Thyroid gland (tissue), 4 donors: ENCODE results near the gene A1CF. TPM values are rescaled to one million over a fixed set of nuclear protein-coding genes. Genes with fewer than 3 reads are reported as not detected.
"Not testable (repeated sequence)": the region's sequence is repeated elsewhere in the genome, so short reads cannot be mapped to it uniquely, and the experiment has no call there.

Source experiments
- DNase-seq, 2 donors: peaks; one replicate each; pipeline ENCODE4 v3.0.0-alpha.2; 2019
- H3K27ac ChIP-seq, 3 donors: fragments of 200-600 bp; sonication (generic); 1 replicate in 2 of 3; 2 replicates in 1 of 3; pipeline ENCODE4 v1.5.1; 2016 to 2019; ENCODE audit warnings: mild to moderate bottlenecking in 1 of 3, moderate library complexity in 1 of 3
- H3K27me3 ChIP-seq: fragments of 200-600 bp; sonication (generic); one replicate; pipeline ENCODE4 v1.5.1; 2019
- H3K36me3 ChIP-seq, 2 donors: fragments of 200-600 bp; sonication (generic); one replicate each; pipeline ENCODE4 v1.5.1; 2016 to 2019
- H3K4me1 ChIP-seq, 2 donors: fragments of 200-600 bp; sonication (generic); one replicate each; pipeline ENCODE4 v1.5.1; 2017 to 2019
- H3K4me3 ChIP-seq, 3 donors: fragments of 200-600 bp; sonication (generic); replicated peaks in 1 of 3; 1 replicate in 2 of 3; 2 replicates in 1 of 3; pipeline ENCODE4 v1.5.1; 2016; ENCODE audit warnings: mild to moderate bottlenecking in 1 of 3
- H3K9me3 ChIP-seq: fragments of 200-600 bp; sonication (generic); one replicate; pipeline ENCODE4 v1.5.1; 2017
- POLR2A ChIP-seq, 2 donors: fragments of 450-650 bp; IDR thresholded peaks; one replicate each; pipeline ENCODE4 v1.6.1; 2017; ENCODE audit warnings: antibody characterized with exemption in 2 of 2, mild to moderate bottlenecking in 2 of 2, moderate library complexity in 1 of 2
- WGBS, 2 donors: methylation state at CpG; one replicate each; pipeline ENCODE4 v1.1.5; 2017; 5-methylcytosine and 5-hydroxymethylcytosine counted together
- intact Hi-C: fragments of 100-400 bp; cut with DNase I; formaldehyde crosslinking; loops from one replicate; pipeline ENCODE4 v1.15.1; 2023
- total RNA-seq, 4 donors: library from RNA; depleted of rRNA; stranded (reverse); fragments of >200 nt; gene quantifications; one replicate each; pipeline ENCODE4 v1.2.3, GENCODE V29; 2016
- TF ChIP-seq, protein P1 (sequence below), 6 experiments: fragments of 200-600 bp in 3 of 6; fragments of 450-650 bp in 3 of 6; sonication (generic) in 3 of 6; IDR thresholded peaks; one replicate each; pipeline ENCODE4 v1.5.1; 2016 to 2019; ENCODE audit warnings: antibody characterized with exemption in 6 of 6, mild to moderate bottlenecking in 2 of 6, inconsistent platforms in 1 of 6, moderate library complexity in 1 of 6

A1CF gene, protein sequence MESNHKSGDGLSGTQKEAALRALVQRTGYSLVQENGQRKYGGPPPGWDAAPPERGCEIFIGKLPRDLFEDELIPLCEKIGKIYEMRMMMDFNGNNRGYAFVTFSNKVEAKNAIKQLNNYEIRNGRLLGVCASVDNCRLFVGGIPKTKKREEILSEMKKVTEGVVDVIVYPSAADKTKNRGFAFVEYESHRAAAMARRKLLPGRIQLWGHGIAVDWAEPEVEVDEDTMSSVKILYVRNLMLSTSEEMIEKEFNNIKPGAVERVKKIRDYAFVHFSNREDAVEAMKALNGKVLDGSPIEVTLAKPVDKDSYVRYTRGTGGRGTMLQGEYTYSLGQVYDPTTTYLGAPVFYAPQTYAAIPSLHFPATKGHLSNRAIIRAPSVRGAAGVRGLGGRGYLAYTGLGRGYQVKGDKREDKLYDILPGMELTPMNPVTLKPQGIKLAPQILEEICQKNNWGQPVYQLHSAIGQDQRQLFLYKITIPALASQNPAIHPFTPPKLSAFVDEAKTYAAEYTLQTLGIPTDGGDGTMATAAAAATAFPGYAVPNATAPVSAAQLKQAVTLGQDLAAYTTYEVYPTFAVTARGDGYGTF
- total RNA-seq, result not detected

DNA sequence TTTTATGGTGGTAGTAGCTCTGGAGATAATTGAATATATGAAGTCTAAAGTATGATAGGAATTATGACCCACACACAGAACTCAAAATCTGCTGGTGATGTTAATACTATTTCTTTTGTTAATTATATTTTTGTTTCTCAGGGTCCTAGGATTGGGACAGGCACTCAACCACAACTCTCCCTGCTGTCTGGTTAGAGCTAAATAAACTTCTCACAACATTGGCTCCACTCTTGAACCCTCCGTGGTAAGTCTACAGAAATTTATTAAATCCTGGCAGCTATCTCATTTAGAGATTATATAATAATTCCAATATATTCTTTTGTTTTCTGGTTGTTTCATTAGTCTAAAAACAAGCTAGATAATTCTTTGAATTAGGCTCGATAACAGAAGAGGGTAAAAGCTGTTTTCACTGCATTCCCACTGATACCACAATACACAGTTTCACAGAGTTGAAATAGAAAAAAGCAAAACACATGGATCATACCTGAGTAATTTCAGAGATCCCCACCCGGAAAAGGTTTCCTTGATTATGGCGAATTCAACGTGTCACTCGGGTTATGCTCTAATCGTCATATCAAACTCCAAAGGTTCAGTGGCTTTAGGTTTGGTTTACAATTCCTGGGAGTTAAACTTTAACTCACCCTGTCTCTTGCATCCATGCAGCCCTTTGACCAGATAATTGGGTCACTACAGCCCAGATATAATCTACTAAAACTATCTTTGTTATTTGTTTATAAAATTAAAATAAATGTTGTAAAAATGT lies at the start of gene A1CF:
TSS of gene A1CF (minus strand) at position 531 of the 763 bp plus-strand sequence. CDS start 25,687 bp downstream, outside the sequence.
- Histone ChIP-seq H3K27me3 (no peaks in the 10 kb centered on the region), H3K27ac (no peak within 1 kb of the TSS), H3K4me3 (no peak within 1 kb of the TSS), H3K4me1 (no peaks in the 10 kb centered on the region), H3K9me3 (no peaks in the 10 kb centered on the region), H3K36me3 (no peaks in the 10 kb centered on the region)
- DNase-seq, result no peak
- WGBS, 2 donors, result 68 to 81% methylated on average over 7 of the region's 7 CpGs
- TF ChIP-seq, protein P1, sequence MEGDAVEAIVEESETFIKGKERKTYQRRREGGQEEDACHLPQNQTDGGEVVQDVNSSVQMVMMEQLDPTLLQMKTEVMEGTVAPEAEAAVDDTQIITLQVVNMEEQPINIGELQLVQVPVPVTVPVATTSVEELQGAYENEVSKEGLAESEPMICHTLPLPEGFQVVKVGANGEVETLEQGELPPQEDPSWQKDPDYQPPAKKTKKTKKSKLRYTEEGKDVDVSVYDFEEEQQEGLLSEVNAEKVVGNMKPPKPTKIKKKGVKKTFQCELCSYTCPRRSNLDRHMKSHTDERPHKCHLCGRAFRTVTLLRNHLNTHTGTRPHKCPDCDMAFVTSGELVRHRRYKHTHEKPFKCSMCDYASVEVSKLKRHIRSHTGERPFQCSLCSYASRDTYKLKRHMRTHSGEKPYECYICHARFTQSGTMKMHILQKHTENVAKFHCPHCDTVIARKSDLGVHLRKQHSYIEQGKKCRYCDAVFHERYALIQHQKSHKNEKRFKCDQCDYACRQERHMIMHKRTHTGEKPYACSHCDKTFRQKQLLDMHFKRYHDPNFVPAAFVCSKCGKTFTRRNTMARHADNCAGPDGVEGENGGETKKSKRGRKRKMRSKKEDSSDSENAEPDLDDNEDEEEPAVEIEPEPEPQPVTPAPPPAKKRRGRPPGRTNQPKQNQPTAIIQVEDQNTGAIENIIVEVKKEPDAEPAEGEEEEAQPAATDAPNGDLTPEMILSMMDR (IDR thresholded peaks at IDR 0.05), result no peak
- TF ChIP-seq POLR2A (IDR thresholded peaks at IDR 0.05), result no peak
- intact Hi-C loops, result no loop called here

- H3K9me3 ChIP-seq, result no peaks in the 10 kb centered on the region
- no peaks in the 10 kb centered on the region for H3K4me1 ChIP-seq
- no peak for DNase-seq
- intact Hi-C loops, result no loop called here
- H3K36me3 ChIP-seq, result no peaks in the 10 kb centered on the region
- TF ChIP-seq POLR2A (IDR thresholded peaks at IDR 0.05), result no peak
- TF ChIP-seq, protein P1 (IDR thresholded peaks at IDR 0.05), result no peak
- WGBS, 2 donors, result 64 to 72% methylated on average over 3 of the region's 3 CpGs
- H3K27me3 ChIP-seq, result no peaks in the 10 kb centered on the region
- no peak overlapping the region for H3K4me3 ChIP-seq
- H3K27ac ChIP-seq, result no peak overlapping the region
Measured at GRCh38 chr10:50931948-50932431, 46.6 kb upstream of the A1CF start.

DNA sequence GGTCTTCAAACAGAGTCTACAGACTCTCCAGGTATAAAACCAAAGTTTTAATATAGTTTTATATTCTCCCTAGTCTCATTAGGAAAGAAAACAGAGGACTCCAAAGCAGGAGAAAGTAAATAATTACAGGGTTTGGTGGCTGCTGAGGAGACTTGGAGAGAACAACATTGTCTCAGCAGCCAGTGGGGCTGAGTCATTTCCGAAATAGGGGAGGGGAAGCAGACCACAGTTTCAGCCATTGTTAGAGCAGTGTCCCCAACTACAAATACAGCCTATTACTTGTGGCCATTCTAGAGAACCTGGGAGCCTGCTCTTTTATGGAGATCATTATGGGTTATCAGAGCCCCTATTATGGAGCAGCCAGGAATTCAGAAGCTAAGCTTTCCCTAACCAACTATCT lies 44.2 kb upstream of the A1CF start:
- DNase-seq, result no peak
- no peaks in the 10 kb centered on the region for H3K27me3 ChIP-seq
- no peaks in the 10 kb centered on the region for H3K36me3 ChIP-seq
- no peaks in the 10 kb centered on the region for H3K4me1 ChIP-seq
- H3K9me3 ChIP-seq, result no peaks in the 10 kb centered on the region
- no peak overlapping the region for H3K4me3 ChIP-seq
- TF ChIP-seq POLR2A (IDR thresholded peaks at IDR 0.05), result no peak
- no peak overlapping the region for H3K27ac ChIP-seq
- intact Hi-C loops, result no loop called here
- 63 to 96% methylated on average over 1 of the region's 1 CpG for WGBS, 2 donors

GRCh38 chr10:50928190-50928552 lies 42.7 kb upstream of the A1CF start:
- Histone ChIP-seq H3K27ac (no peak overlapping the region), H3K4me1 (no peaks in the 10 kb centered on the region), H3K27me3 (no peaks in the 10 kb centered on the region), H3K36me3 (no peaks in the 10 kb centered on the region), H3K9me3 (no peaks in the 10 kb centered on the region), H3K4me3 (no peak overlapping the region)
- no peak for DNase-seq
- intact Hi-C loops, result no loop called here
- 91 to 93% methylated on average over 1 of the region's 2 CpGs for WGBS, 2 donors
- TF ChIP-seq POLR2A (IDR thresholded peaks at IDR 0.05), result no peak

DNA sequence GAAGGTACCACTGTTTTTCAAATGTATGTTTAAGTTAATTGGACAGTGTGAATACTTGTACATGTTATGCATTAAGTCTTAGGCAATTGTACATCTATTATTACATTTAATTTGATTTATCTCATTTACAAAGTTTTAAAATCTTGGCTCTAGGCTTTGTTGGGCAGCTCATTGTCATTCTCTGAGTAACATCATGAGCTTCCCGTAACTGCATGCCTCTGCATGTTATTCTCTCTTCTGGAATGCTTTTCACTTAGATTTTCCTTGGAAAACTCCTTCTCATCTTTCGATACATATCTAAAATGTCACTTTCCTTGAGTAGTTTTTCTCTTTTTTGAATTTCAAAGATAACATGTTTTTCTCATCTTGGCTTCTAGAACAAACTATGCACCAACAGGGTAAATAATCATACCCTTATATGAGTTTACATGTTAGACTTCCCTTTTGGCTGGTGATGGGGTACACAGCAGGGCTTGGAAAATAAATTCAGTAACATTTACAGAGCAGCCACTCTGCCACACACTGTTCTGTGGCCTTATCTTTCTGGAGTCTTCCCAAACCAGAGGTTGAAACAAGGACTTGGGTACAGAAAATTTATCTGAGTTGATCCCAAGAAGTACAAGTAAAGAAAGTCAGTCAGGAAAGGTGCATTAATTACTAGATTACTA lies 42.2 kb upstream of the A1CF start:
- Histone ChIP-seq H3K27me3 (no peaks in the 10 kb centered on the region), H3K9me3 (no peaks in the 10 kb centered on the region), H3K4me3 (no peak overlapping the region), H3K27ac (no peak overlapping the region), H3K4me1 (no peaks in the 10 kb centered on the region), H3K36me3 (no peaks in the 10 kb centered on the region)
- intact Hi-C loops, result no loop called here
- no peak for TF ChIP-seq POLR2A (IDR thresholded peaks at IDR 0.05)
- TF ChIP-seq, protein P1 (IDR thresholded peaks at IDR 0.05), result no peak
- no peak for DNase-seq
- 86 to 91% methylated on average over 2 of the region's 2 CpGs for WGBS, 2 donors

- intact Hi-C loops, DNase-seq, H3K4me1 ChIP-seq, H3K27ac ChIP-seq, H3K4me3 ChIP-seq, H3K27me3 ChIP-seq, H3K9me3 ChIP-seq, H3K36me3 ChIP-seq: not testable (repeated sequence)
- 50 to 63% methylated on average over 1 of the region's 1 CpG for WGBS, 2 donors
Measured at GRCh38 chr10:50923471-50923870, 38.0 kb upstream of the A1CF start.
